IPS-15b (cell line): ENCODE results near the gene DNAJC12.
"Not testable (repeated sequence)": the region's sequence is repeated elsewhere in the genome, so short reads cannot be mapped to it uniquely, and the experiment has no call there.

Source experiments
- H3K27me3 ChIP-seq: one replicate; pipeline ENCODE4 v1.6.1; 2013; ENCODE audit warnings: low read length; ENCODE audit not compliant: control insufficient read depth, insufficient read depth
- H3K36me3 ChIP-seq: one replicate; pipeline ENCODE4 v1.6.1; 2013; ENCODE audit warnings: low read length; ENCODE audit not compliant: control insufficient read depth, insufficient read depth
- H3K4me1 ChIP-seq: one replicate; pipeline ENCODE4 v1.6.1; 2013; ENCODE audit warnings: mild to moderate bottlenecking, low read length; ENCODE audit not compliant: control insufficient read depth, insufficient read depth
- H3K4me3 ChIP-seq: one replicate; pipeline ENCODE4 v1.5.1; 2013; ENCODE audit warnings: low read depth, low read length
- H3K9ac ChIP-seq: one replicate; pipeline ENCODE4 v1.6.1; 2013; ENCODE audit warnings: low read depth, mild to moderate bottlenecking, low read length
- H3K9me3 ChIP-seq: one replicate; pipeline ENCODE4 v1.6.1; 2013; ENCODE audit warnings: mild to moderate bottlenecking, low read length; ENCODE audit not compliant: control insufficient read depth, insufficient read depth

DNAJC12 gene

DNA sequence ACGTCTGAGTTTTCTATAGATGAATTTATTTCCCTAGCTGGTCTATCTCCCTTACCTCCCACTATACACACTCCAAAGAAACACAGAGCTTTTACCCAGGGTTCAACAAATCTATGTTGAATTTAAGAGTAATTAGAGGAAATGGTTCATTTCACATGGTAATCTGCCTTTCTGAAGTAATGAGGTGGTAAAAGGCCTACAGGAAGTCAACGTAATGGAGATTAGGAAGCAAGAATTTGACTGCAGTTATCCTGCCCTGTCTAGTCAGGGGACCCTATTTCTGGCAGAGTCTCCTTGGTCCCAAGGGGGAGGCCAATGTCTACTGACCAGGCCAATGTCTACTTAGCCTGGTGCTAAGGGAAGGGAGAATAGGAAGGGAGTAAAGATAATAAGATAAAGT, 25.1 kb upstream of the DNAJC12 start:
- no peak overlapping the region for H3K4me3 ChIP-seq
- peaks cover 12% of the 10 kb centered on the region for H3K4me1 ChIP-seq
- no peak overlapping the region for H3K9ac ChIP-seq
- H3K9me3 ChIP-seq: no peaks in the 10 kb centered on the region
- H3K36me3 ChIP-seq: no peaks in the 10 kb centered on the region
- H3K27me3 ChIP-seq: no peaks in the 10 kb centered on the region

DNA sequence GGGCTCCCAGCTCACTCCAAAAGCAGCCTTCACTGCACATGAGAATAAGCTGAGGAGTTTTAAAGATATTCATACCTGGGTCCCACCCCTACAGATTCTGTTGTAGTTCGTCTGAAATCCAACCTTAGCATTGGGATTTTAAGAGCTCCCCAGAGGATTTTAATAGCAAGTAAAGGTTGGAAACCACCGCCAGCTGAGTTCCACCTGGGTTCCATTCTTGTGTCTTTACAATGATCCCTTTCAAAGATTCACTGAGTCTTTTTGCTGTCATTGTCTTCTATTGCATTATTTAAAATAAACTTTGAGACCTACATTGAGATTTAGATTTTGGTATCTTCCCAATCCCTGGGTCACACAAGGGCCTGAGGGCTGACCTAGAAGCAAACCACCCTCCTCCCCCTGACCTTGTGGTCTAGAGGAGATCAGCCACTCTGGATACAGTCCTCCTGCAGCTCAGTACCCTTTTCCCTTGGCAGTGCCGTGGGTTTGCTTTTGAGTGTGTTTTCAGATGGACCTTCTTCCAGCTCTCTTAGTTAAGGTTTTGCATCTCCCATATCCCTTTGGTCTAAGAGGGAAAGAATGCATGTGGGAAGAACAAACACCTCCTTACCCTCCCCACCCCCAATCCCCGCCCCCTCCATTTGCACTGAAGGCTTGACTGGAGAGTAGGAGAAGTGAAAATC, 23.9 kb upstream of the DNAJC12 start:
- H3K4me3 ChIP-seq: peak overlapping the region; percentile 53
- H3K4me1 ChIP-seq: peaks cover 12% of the 10 kb centered on the region
- no peaks in the 10 kb centered on the region for H3K27me3 ChIP-seq
- peak overlapping the region; percentile 58 for H3K9ac ChIP-seq
- H3K36me3 ChIP-seq: no peaks in the 10 kb centered on the region
- no peaks in the 10 kb centered on the region for H3K9me3 ChIP-seq

DNA sequence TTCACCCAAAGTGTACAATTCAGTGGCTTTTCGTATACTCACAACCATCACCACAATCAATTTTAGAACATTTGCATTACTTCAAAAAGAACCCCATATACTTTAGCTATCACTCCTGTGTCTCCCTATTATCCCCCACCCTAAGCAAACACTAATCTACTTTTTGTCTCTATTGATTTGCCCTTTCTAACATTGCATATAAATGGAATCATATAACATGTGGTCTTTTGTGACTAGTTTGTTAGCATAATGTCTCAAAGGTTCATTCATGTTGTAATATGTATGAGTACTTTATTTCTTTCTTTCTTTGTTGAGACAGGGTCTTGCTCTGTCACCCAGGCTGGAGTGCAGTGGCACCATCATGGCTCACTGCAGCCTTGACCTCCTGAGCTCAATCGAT, 21.0 kb upstream of the DNAJC12 start:
- Histone ChIP-seq H3K27me3 (no peaks in the 10 kb centered on the region), H3K4me3 (no peak overlapping the region), H3K9ac (no peak overlapping the region), H3K36me3 (no peaks in the 10 kb centered on the region), H3K4me1 (peaks cover 11% of the 10 kb centered on the region), H3K9me3 (no peaks in the 10 kb centered on the region)

DNA sequence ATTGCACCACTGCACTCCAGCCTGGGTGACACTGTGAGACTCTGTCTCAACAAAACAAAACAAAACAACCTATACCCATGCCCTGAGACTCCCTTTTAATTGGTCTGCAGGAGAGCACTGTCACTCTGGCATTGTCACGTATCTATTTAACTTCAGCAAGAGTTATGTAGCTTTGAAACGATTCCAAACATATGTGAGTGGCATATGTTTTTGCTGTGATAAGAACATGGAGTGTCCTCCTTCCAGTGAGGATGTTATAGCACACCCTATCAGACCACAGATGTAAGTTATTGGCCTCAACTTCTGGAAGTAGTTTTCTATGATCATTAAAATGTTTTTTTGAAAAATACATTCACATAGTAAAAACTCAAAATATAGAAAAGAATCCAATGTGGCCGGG, 15.5 kb upstream of the DNAJC12 start:
- Histone ChIP-seq H3K9me3 (no peaks in the 10 kb centered on the region), H3K27me3 (no peaks in the 10 kb centered on the region), H3K36me3 (no peaks in the 10 kb centered on the region)

DNA sequence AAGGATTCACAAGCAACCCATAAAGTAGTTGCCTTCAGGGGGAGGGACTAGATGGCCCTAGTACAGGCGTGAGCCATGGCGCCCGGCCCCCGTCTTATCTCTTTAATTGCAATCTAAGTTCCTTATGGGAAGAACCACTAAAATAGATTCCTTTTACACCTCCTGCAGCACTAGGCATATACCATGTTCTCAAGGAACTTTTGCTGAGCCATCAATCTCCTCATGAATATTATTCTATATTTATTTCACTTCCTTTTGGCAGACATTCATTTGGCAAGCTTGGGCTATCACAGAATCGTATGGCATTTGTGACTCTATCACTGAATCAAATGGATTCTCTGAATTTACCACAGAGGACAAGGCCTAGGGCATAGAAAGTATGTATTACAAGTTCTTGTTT, 14.8 kb upstream of the DNAJC12 start:
- Histone ChIP-seq H3K4me1 (no peaks in the 10 kb centered on the region), H3K4me3 (no peak overlapping the region), H3K9me3 (no peaks in the 10 kb centered on the region), H3K27me3 (no peaks in the 10 kb centered on the region), H3K9ac (no peak overlapping the region), H3K36me3 (no peaks in the 10 kb centered on the region)

More for the DNA sequence above, 15.5 kb upstream of the DNAJC12 start:
- Histone ChIP-seq H3K4me1 (no peaks in the 10 kb centered on the region), H3K9ac (no peak overlapping the region), H3K4me3 (no peak overlapping the region)

DNA sequence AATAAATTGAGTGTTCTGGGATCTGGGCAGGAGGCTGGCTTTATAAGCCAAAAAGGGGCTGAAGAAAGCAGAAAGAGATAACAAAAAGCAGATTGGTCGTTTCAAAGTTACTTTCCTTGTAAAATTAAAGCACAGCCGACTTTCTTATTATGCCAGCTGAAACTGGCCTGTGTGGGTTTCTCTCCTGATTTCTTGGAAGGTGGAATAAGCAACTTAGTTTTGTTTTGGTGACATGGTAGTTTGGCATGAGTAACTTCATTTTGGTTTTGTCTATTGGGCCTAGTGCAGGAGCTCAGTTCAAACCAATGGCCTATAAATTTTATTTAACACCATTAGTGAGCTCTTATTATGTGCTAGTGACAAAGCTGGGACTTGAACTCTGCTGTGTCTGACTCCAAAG, 13.2 kb upstream of the DNAJC12 start:
- no peak overlapping the region for H3K9ac ChIP-seq
- H3K36me3 ChIP-seq: no peaks in the 10 kb centered on the region
- no peak overlapping the region for H3K4me3 ChIP-seq
- no peaks in the 10 kb centered on the region for H3K27me3 ChIP-seq
- no peaks in the 10 kb centered on the region for H3K9me3 ChIP-seq
- H3K4me1 ChIP-seq: no peaks in the 10 kb centered on the region

DNA sequence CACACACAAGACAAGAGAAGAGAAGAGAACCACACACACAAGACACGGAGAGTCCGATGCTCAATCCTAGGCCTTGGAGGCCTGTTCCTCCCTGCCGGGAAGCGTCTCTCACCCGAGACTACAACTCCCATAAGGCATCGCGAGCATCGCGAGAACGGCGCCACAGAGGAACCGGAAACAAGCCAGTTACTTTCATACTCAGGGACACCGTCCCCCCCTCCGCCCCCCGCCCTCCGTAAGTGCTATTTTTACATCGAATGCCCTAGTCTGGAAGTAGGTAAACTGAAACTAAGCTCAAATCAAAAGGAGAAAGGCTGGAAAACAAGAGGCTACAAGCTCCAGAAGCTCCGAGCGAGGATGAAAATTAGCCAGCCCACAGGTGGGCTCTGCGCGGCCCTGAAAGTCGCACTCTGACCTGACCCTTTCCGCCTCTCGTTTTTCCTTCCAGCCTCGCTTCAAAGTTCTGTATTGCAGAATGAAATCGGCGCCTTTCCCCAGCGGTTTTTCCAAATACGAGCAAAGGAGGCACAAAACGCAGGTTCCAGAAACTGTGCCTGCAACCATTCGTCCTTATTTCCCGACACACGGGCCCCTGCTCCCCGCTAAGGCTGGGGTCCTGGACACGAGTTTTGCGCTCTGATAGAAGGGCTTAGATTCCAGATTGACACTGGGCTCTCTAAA, 11.5 kb upstream of the DNAJC12 start:
- H3K4me3 ChIP-seq: peak overlapping the region; percentile 75
- peak overlapping the region; percentile 82 for H3K9ac ChIP-seq
- H3K9me3 ChIP-seq: no peaks in the 10 kb centered on the region
- H3K27me3 ChIP-seq: no peaks in the 10 kb centered on the region
- no peaks in the 10 kb centered on the region for H3K4me1 ChIP-seq
- no peaks in the 10 kb centered on the region for H3K36me3 ChIP-seq

DNA sequence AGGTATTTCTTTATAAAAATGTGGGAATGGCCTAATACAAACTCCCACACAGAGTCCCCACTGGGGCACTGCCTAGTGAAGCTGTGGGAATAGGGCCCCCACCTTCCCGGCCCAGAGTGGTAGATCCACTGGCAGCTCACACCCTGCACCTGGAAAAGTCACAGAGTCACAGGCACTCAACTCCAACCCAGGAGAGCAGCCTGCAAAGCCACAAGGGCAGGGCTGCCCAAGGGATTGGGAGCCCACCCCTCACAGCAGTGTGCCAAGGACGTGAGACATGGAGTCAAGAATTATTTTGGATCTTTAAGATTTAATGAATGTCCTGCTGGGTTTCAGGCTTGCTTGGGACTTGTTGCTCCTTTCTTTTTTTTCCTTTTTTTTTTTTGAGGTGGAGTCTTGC, 5.3 kb upstream of the DNAJC12 start:
- no peaks in the 10 kb centered on the region for H3K36me3 ChIP-seq
- H3K4me3 ChIP-seq: no peak overlapping the region
- no peaks in the 10 kb centered on the region for H3K27me3 ChIP-seq
- no peak overlapping the region for H3K9ac ChIP-seq
- H3K9me3 ChIP-seq: peaks cover 3% of the 10 kb centered on the region
- no peaks in the 10 kb centered on the region for H3K4me1 ChIP-seq

DNA sequence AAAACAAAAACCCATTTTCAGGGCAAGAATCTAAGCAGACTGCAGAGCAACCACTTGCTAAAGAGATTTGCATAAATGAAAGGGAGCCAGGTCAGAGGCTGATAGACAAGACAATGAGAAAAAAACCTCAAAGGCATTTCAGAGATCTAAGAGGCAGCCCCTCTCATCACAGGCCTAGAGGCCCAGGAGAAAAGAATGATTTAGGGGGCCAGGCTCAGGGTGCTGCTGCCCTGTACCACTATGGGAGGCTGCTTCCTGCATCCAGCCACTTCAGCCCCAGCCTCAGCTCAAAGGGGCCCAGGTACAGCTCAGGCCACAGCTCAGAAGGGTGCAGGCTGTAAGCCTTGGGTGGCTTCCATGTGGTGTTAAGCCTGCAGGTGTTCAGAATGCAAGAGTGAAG, 3.7 kb upstream of the DNAJC12 start:
- Histone ChIP-seq H3K4me1 (no peaks in the 10 kb centered on the region), H3K36me3 (no peaks in the 10 kb centered on the region), H3K9me3 (peaks cover 3% of the 10 kb centered on the region), H3K27me3 (no peaks in the 10 kb centered on the region), H3K4me3 (no peak overlapping the region), H3K9ac (no peak overlapping the region)

DNA sequence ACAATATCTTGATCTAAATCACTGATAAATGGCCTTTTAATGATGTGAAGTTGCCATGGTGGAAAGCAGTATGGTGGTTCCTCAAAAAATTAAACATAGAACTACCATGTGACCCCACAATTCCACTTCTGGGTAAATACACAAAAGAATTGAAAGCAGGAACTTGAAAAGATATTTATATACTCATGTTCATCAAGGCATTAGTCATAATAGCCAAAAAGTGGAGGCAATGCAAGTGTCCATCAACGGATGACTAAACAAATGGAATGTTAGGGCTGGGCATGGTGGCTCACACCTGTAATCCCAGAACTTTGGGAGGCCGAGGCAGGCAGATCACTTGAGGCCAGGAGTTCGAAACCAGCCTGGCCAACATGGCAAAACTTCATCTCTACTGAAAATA, 2.0 kb upstream of the DNAJC12 start:
- no peaks in the 10 kb centered on the region for H3K4me1 ChIP-seq
- no peaks in the 10 kb centered on the region for H3K36me3 ChIP-seq
- no peak overlapping the region for H3K9ac ChIP-seq
- H3K9me3 ChIP-seq: peaks cover 3% of the 10 kb centered on the region
- no peaks in the 10 kb centered on the region for H3K27me3 ChIP-seq
- no peak overlapping the region for H3K4me3 ChIP-seq

DNA sequence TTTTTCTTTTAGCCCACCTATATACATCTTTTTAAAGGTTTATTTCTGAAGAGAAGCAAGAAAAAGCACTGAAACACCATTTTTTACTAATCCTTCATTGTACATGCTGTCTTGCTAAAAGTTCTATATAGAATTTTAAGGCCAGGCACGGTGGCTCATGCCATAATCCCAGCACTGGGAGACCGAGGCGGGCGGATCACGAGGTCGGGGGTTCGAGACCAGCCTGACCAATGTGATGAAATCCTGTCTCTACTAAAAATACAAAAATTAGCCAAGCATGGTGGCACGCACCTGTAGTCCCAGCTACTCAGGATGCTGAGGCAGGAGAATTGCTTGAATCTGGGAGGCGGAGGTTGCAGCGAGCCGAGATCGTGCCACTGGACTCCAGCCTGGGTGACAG, 1.5 kb upstream of the DNAJC12 start:
- not testable (repeated sequence) for H3K4me3 ChIP-seq, H3K9me3 ChIP-seq, H3K4me1 ChIP-seq, H3K36me3 ChIP-seq, H3K27me3 ChIP-seq, H3K9ac ChIP-seq

DNA sequence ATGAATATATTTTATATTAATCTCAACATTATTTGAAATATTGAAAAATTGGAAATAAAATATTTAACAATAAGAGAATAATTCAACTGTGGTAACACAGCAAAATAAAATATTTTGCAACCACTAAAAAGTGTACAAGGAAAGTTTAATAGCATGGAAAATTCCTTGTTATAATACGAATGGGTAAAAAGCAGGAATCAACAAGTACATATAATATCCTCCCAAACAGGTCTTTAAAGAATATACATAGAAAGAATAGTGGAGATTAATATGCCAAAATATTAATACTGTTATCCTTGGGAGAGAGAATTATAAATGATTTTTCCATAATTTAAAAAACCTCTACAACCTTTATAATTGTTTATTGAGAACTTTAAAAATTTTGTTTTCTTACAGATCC, 1.0 kb downstream of the DNAJC12 start:
- Histone ChIP-seq H3K9me3 (peaks cover under 1% of the 10 kb centered on the region), H3K36me3 (no peaks in the 10 kb centered on the region), H3K4me3 (no peak overlapping the region), H3K9ac (no peak overlapping the region), H3K27me3 (no peaks in the 10 kb centered on the region), H3K4me1 (no peaks in the 10 kb centered on the region)
